HG03469 (cell line): ENCODE measurements around the gene CRYGD.
"Not testable (repeated sequence)": the region's sequence is repeated elsewhere in the genome, so short reads cannot be mapped to it uniquely, and the experiment has no call there.

ENCODE experiments used
- ATAC-seq: cut with Tn5 transposase; IDR thresholded peaks from one replicate; pipeline ENCODE4 v1.9.1; 2021; ENCODE audit warnings: mild to moderate bottlenecking, moderate library complexity, moderate number of reproducible peaks; ENCODE audit not compliant: unreplicated experiment

The CRYGD gene

DNA sequence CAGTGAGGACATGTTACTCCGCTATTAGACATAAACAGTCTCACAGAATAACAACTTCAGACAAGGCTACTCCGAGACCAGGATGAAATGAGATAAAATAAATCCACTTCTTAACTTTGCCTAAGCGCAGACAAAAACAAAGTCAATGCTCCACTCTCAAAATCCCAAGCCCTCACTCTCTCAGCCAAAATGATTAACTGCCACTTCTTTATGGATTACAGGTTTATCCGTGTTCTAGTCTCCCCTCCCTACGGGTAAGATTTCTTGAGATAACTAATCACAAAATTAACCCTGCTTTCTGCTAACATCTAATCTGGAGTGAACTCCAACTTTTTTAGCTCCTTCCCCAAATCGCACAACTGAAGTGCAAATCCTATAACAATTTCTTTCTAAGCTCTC is 6.4 kb upstream of the CRYGD start:
- ATAC-seq, result no peak

DNA sequence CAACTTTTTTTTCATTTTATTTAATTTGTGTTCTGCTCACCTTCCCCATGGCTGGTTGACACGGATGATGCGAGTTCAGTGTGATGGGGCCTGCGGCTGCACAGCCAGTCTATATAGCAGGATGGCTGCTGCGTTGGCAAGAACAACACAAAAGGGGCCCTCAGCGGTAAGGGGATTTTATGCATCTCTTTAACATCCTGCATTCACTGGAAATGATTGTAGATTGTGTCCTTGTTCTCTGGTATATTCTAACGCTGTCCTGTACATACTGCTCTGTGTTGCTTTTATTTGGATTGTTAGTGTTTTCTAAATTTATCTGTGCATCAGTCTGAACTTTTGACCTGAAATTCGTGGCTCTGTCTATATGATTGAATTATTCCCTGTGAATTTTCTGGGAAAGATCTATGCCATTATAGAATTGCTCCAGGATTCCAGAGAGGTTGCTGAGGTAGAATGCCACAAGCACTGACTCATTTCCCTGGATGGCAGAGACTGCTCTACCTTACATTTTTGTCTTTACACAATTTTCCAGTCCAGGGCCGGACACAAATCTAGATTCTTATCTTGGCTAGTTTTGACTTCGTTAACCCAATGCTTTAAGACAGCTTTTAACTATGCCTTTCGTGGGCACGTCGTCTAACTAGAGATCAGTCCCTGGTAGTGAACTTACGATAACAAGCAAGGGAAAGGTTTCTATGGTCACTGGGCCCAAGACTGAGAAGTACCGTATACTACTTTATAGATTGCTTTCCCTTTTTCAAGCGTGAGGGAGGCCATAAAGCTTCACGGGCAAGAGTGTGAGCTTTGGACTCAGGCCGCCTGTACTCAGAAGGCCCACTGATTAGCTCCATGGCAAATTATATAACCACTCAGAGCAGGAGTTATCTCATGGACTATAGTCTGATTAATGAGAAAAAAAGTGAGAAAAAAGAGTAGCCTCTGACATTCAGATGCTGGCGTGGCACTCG is 5.7 kb upstream of the CRYGD start, which contains the start of gene CRYGC:
TSS of gene CRYGC (minus strand) at position 85 of the 968 bp plus-strand sequence. CDS start at position 49, 36 bp downstream.
- ATAC-seq, result no peak

DNA sequence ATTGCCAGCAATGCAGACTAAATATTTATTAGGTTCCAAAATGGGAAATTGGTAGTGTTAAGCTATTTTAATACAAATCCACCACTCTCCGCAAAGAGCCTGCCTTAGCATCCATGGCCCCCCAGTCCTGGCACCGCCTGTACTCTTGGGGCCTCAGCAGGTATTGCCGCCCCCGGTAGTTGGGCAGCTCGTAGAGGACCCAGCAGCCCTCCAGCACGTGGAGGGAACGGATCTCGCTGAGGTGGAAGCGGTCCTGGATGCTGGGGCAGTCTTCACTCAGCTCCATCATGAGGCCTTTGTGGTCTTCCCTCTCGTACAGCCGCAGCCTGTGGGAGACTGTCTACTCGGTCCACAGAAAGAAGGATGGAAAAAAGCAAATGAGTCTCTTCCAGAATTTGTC is 3.8 kb upstream of the CRYGD start:
- ATAC-seq, result no peak

DNA sequence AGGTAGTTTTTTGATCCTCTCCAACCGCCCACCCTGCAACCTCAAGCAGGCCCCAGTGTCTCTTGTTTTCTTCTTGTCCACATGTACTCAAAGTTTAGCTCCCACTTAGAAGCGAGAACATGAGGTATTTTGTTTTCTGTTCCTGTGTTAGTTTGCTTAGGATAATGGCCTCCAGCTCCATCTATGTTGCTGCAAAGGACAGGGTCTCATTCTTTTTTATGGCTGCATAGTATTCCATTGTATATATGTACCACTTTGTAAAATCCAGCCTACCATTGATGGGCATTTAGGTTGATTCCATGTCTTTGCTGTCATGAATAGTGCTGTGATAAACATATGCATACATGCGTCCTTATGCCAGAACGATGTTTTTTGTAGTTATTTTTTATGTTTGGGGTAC is 2.8 kb upstream of the CRYGD start:
- no peak for ATAC-seq

DNA sequence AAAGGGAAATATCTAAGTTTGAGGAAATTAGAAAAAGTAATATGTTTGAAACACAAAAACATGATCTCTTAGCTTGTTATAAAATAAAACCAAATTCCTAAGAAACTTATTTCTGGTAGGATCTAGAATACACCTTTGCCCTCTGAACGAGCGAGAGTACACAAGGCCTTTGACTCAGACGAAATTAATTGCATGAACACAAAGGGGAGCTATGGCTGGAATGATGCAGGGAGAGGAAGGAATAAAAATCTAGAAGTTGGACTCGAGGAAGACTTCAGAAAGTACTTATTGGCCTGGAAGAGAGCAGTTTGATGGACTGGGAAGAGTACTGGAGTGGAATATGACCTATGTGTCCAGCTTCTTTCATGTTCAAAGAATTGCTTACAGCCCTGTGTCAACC is 927 bp upstream of the CRYGD start:
- no peak for ATAC-seq

DNA sequence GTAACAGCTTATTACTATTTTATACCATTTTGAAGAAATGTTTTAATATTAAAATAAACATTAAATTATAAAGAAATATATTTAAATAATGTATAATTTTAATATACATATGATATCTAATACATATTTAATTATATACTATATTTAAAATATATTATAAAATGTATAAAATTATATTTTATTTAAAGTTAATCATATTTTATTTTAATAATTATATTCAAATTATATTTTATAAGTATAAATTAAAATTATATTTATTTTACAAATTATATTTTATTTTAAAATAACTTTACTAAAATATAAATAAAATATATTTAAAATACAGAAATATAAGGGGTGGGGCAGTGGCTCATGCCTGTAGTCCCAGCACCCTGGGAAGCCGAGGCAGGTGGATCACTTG is 2.1 kb downstream of the CRYGD start:
- no peak for ATAC-seq

DNA sequence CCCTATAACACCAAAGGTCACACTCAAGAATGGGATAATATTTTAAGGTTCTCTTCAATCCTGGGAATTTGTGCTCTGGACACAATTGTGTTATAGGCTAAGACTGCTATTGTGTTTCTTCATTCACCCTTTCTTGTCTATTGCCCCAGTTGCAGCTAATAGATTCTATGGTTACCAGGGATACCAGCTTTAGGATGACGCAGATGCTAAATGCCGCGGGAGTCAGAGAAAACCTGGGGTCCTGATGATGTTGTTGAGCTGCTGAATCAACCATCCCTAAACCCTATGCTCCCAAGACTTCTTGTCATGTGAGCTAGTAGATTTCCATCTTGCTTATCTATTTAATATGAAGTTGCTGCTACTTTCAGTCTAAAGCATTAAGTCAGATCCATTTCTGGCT is 5.4 kb downstream of the CRYGD start:
- no peak for ATAC-seq

DNA sequence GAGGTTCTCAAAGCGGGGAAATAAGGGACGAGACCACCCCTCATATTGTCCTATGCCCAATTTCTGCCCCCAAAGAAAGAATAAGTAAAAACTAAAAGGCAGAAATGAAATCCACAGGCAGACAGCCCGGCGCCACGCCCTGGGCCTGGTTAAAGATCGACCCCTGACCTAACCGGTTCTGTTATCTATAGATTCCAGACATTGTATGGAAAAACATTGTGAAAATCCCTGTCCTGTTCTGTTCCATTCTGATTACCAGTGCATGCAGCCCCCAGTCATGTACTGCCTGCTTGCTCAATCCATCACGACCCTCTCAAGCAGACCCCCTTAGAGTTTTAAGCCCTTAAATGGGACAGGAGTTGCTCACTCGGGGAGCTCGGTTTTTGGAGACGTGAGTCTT is 6.9 kb downstream of the CRYGD start:
- not testable (repeated sequence) for ATAC-seq

DNA sequence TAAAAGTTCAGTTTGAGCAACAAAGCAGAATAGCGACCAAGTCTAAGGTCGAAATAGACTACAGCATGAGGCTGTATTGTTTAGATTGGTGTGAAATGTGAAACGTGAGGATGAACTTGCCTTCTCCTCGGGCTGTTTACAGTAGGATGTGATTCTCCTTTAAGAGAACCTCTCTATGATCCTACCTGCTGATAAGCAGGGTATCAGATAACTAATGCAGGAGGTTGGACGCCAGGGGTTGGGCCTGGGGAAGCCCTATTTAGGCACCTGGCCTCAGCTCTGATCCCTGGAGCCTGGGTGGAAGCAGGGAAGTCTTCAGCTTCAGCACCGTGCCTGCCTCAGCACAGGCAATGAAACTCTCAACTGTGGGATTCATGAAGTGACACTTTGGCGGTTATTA is 11.4 kb downstream of the CRYGD start:
- ATAC-seq, result no peak

DNA sequence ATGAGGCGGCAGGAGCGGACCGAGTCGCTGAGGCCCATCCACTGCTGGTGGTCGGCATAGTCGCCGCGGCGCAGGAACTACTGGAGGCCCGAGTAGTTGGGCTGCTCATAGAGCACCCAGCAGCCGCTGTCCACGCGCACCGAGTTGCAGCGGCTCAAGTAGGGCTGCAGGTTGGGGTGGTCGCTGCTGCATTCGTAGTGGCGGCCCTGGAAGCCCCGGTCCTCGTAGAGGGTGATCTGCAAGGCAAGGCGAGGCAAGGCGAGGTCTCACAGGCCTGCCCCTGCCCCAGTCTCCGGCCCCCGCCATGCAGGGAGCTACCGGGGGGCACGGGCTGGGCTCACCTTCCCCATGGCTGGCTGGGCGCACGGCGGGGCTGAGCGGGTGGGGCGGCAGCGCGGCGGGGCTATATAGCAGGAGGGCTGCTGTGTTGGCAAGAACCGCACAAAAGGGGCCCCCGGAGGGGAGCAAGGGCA is 12.0 kb downstream of the CRYGD start:
- ATAC-seq, result not testable (repeated sequence)

DNA sequence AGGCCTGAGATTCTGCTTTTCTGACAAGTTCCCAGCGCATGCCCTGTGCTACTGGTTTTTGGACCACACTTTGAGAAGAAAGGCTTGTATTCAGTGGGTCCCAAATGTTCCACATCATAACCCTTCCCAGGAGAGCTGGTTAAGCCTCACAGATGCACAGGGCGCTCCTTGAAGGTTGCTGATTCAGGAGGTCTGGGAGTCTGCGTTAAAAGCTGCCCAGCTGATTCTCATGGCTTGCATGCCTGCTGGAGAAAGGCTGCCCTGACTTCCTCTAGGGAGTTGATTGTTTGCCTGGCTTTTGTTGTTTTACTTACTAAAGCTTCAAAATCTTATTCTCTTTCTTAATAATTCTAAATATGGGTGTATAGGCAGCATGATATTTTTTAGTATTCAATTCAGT is 20.7 kb downstream of the CRYGD start:
- no peak for ATAC-seq

DNA sequence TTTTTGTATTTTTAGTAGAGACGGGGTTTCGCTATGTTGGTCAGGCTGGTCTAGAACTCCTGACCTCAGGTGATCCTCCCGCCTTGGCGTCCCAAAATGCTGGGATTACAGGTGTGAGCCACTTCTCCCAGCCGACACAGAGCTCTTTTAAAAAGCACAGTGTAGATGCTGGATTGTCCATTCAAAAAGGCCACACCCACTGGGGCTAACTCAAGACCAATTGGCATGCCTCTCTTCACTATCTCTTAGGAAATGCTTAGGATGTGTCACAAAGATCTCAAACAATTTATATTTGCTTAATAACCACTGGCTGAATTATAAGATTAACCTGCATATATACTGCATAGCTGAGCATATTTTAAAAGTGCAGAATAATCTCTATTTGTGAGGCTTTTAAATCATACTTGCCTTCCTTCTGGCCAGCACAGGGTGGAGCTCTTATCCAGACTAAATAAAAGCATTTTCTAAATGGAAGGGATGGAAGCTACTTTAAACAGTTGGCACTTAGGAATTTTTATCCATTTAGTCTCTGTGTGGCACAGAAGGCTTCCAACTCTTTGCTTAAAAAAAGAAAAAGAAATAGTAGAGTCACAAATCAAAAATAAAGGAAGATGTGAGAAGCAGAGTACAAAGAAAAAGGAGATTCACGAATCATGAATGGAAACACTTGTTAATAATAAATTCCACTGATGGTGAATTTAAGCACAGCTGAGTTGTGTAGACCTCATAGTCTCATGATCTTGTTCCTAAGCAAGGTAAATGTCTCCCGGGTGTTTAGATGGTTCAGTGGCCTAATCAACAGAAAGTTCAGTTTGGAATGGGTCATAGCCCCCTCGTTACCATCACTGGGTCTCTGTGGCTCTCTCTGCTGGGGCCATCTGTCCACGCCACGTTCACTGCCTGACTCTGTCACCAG is 22.4 kb downstream of the CRYGD start:
- no peak for ATAC-seq

DNA sequence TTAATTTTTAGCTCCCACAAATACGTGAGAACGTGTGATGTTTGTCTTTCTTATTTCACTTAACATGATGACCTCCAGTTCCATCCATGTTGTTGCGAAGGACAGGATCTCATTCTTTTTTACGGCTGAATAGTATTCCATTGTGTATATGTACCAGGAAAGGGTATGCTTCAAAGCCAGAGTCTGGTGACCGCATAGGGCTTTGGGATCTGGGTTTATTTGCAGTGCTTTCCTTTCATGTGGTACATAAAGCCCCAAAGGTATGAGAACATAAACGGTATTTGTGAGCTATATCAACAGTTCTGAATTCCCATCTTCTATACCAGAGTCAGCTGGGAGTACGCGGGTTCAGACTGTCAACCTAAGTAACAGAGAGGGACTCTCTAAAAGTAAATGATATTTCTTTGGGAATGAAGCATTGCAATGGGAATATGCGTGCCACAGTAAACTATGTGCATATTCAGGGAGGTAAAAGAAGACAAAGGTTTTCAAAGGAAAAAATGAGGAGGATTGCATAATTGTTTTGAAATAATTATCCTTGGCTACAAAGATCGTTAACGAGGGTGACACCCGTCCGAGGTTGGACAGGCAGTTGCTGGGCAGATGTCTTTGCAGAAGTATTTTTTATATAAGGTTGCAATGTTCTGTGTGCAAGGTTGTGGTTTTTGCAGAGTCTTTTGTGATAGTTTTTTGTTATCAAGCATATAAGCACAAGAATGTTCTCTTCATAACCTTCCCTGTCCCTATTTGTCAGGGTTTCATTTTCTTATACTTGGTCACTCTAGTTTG is 24.4 kb downstream of the CRYGD start:
- ATAC-seq, result no peak

DNA sequence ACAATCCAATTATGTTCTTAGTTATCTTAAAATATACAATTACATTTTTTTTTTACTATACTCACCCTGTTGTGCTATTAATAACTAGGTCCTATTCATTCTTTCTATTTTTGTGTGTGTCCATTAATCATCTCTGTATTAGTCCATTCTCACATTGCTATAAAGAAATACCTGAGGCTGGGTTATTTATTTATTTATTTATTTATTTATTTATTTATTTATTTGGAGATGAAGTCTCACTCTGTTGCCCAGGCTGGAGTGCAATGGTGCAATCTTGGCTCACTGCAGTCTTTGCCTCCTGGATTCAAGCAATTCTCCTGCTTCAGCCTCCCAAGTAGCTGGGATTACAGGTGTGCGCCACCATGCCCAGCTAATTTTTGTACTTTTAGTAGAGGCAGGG is 25.6 kb downstream of the CRYGD start:
- ATAC-seq, result not testable (repeated sequence)

DNA sequence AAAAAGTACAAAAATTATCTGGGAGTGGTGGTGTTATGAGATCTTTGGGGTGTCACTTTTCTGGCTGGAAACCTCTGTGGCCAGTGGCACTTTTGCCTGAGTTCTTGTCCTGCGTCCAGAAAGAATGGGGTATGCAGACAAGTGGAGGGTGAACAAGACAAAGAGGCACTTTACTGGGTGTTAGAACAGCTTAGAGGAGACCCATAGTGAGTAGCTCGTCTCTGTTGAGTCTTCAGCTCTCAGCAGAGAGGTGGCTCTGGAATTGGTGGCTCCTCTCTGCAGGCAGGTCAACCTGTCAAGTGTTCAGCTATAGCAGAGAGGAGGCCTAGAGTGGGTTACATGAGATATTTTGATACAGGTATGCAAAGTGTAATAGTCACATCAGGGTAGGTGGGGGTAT is 26.1 kb downstream of the CRYGD start:
- ATAC-seq, result no peak

DNA sequence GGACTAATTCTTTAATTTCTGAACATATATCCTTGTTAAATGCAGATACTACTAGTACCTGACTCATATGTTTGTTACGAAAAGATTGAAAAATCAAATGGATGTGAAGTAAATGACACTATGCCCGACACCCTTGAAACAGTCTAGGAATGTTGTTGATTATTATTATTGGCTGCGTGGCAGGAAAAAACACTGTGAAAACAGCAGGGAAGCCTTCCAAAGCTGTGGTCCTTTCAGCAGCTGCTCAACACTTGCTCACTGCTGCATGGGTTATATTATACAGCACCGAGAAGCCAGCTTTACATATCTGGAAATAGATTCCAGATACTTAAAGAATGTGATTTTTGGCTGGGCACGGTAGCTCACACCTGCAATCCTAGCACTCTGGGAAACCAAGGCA is 26.5 kb downstream of the CRYGD start:
- no peak for ATAC-seq

DNA sequence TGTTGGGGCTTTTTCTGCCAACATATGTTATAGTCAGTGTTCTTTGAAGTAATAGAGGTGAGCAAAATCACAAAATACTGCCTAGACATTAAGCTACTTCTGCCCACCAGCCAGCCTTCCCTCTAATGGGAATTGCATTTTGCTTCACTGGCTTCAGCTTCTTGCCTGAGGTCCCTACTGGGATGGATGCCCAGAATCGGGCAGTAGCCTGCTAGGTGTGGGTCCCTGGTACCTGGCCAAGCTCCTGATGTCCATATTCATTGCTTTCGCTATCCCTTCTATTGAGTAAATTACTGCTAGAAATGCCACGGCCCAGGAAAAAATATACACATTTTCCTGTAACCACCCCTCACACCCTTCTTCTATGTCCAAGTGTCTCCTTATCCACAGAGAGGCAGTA is 27.0 kb downstream of the CRYGD start:
- ATAC-seq, result no peak

DNA sequence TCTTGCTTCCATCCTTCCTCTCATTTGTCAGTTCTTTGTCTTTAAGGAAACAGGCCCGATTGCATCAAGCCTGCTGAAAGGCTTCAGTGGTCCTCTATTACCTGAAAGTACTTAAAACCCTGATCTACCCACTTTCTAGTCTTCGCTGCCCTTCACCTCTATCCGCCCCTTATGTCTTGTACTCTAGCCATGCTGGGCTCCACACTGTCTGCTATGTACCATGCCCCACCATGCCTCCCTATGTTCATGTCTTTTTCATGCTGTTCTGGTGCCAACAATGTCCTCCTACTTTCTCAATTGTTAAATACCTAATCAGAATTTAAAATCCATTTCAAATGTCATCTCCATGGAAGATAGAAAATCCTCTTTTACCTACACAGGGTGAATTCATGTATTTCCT is 28.2 kb downstream of the CRYGD start:
- ATAC-seq, result no peak

DNA sequence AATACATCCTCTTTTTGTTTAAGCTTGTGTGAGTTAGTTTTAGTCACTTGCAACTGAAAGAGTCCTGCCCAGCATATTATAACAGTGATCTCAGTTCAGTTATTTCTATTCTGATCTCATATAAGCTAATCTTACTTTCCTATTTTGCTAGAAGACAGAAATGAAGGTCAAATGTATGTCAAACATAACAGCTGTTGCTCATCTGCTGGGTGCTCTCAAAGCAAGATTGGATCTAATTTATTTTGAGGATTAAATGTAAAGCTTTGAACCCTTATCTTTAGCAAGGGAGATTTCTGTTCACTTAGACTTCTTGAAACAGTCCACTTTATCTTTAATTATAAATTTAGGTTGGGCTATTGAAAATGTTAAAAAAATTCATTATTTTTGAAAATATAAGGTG is 31.2 kb downstream of the CRYGD start:
- no peak for ATAC-seq

DNA sequence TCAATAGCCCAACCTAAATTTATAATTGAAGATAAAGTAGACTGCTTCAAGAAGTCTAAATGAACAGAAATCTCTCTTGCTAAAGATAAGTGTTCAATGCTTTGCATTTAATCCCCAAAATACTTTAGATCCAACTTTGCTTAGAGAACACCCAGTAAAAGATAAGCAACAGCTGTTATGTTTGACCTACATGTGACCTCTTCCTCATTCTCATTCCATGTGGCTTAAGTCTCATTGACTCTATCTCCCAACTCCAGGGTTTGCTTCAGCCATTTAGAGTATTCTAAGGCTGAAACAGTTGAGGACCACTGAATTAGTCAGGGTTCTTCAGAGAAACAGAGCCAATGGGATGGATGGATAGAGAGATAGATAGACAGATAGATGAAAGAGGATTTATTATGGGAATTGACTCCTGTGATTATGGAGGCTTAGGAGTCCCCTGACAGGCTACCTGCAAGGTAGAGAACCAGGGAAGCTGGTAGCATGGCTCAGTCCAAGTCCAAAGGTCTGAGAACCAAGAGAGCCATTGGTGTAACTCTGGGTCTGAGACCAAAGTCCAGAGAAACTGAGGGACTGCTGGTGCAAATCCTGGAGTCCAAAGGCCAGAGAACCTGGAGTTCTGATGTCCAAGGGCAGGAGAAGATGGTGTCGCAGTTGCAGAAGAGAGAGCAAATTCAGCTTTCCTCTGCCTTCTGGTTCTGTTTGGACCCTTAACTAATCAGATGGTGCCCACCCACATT is 32.1 kb downstream of the CRYGD start:
- ATAC-seq, result no peak
